GM19023 (cell line): ENCODE data around the gene ZNF592.
A peak's percentile ranks its signal among the peaks of the same experiment; 100 is the strongest.
"Not testable (repeated sequence)": the region's sequence is repeated elsewhere in the genome, so short reads cannot be mapped to it uniquely, and the experiment has no call there.

ENCODE experiments used
- ATAC-seq: cut with Tn5 transposase; IDR thresholded peaks from one replicate; pipeline ENCODE4 v1.9.1; 2021; ENCODE audit warnings: mild to moderate bottlenecking, moderate library complexity; ENCODE audit not compliant: unreplicated experiment

The ZNF592 gene

DNA sequence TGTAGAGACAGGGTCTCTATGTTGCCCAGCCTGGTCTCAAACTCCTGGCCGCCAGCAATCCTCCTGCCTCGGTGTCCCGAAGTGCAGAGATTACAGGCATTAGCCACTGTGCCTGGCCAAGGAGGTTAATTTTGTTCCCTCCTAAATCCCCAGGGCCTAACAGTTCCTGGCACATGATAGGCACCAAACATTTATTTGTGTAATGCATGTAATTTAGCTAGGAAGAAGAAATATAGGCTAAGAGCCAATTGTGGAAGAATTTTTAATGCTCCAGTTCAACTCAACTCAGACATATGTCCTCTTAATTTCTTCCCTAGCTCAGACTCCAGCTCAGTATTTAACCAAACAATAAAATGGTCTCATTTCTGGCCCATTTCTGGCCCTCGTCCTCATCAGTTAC is 7.7 kb upstream of the ZNF592 start:
- no peak for ATAC-seq

DNA sequence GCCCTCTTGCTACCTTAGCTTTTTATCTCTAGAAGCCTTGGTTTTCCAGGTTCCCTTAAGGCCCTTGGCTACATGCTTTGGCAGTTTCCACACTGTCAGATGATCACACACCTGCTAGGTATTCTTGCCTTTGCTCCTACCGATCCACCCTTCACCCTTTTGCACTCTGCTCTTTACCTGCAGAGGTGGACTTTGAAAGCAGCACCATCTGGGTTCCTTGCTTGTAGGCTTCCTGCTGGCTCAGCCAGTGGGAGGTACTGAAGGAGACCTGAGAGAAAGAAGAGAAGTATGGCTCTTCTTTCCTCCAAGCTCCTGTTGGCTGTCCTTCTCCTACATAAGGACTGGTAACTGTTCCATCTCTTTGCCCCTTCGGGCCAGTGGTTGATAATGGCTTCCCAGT is 7.3 kb upstream of the ZNF592 start:
- ATAC-seq, result no peak

DNA sequence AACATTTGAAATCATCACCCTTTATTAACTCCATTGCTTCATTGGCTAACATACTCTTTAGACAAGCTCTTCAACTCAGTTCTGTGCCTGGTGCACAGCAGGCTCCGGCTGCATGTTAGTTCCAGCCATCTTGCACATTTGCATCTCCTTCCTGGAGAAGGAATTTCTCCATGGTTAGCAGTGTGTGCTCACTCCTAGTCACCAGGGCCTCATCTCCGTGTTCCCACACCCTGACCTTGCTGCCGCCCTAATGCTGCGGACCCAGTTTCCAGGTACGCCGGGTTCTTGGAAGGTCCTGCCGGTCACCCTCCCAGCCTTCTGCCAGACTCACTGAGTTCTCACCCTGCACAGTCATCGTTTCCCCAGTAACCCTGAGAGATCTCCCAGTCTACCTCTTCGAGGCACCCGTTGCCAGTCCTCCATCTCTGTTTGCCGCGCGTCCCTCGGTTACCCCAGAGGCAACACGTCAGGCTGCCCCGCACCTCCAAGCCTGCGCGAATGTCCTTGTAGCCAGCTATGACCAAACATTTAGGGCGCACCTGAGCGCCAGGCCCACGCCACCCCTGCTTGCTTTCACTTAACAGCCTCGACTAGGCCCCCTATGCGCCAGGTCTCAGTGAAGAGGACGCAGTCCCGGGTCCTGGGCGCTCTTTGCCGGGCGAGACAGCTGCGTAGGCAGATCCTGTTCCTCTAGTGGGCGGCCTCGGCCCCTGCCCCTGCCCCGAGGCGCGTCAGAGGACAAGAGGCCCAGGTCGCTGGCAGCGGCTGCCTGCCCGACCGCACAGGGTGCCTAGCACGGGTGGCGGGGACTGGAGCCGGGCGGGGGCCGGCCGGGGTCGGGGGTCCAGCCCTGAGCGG is 747 bp upstream of the ZNF592 start:
- peak; percentile 46 for ATAC-seq

DNA sequence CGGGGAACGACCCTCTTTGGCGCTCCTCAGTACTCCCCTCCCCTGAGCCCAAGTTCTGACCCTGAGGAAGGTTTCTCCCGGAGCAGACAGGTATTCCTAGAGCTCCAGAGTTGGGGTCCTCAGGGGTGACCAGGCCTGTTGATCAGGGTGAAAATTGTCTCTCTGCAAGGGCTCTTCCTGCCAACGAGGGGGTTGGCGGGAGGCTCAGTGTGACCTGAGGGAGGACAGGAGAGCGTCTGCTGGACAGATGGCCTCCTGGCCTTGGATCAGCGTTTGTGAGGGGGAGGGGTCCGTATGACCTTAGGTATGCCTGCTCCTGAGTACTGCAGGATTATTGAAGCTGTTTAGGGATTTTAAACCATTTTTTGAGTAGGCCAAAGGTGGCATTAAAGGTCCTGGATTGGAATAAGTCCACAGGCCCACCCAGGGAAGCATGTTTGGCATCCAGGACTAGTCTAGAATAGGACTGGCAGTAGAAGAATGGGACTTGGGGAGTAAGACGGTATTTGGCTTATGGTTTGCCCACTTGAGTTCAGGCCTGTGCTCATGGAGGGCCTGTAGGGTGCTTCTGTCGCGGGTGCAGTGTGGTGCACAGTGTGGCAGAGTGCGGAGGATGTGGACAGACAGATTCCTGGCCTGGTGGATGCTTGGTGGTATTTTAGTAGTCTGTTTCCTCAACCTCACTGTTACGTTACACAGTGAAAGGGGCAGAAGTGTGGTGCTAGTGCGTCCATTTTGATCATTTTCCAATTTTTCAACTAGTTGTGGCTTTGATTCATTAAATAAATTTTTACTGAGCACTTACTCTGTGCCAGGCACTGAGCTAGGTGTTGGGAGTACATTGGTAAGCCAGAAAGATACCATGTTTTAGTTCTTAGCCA is 959 bp downstream of the ZNF592 start:
- ATAC-seq, result no peak

DNA sequence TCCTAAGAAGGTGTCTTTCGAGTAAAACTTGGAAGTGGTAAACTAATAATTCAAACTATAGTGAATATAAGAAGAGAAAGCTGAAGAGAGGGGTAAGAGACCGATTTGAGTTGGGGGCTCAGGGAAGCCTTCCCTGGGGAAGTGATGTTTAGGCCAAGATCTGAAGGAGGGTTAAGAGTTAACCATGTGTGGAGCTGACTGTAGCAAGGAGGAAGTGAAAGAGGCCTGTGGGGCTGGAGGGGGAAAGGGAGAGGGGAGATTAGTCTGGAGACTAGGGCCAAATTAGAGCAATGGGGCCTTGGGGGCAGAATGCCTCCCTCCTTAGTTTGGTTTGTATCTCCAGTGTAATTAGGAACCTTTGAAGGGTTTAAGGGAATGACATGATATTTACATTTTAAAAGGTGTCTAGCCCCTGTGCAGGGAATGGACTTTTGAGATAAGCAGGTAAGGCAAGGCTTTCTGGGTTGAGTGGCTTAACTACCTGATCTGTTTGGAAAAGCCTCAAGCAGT is 2.2 kb downstream of the ZNF592 start:
- no peak for ATAC-seq

DNA sequence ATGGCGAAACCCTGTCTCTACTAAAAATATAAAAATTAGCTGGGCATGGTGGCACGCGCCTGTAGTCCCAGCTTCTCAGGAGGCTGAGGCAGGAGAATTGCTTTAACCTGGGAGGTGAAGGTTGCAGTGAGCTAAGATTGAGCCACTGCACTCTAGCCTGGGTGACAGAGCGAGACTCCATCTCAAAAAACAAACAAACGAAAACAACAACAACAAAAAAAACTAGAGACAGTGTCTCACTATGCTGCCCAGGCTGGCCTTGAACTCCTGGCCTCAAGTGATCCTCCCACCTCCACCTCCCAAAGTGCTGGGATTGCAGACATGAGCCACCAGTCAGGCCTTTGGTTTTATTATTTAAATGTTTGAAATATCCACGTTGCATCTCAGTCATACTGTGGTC is 3.3 kb downstream of the ZNF592 start:
- ATAC-seq, result not testable (repeated sequence)

DNA sequence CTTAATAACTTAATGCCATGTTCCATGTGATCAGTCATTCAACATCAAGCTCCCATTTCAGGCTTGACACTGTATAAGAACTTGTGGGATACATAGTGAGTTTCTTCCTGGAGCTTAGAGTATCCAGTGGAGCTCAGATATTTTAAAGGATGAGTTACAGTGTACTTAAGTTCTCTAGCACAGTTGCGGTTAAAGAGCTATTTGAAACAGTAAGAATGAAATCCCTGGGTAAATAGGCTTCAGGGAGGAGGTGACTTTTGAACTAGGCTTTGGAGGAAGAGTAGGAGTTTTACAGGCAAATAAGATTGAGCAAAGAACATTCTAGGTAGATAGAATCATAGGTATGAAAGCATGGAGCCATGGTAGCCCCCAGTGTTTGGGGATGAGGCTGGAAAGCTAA is 3.8 kb downstream of the ZNF592 start:
- no peak for ATAC-seq

DNA sequence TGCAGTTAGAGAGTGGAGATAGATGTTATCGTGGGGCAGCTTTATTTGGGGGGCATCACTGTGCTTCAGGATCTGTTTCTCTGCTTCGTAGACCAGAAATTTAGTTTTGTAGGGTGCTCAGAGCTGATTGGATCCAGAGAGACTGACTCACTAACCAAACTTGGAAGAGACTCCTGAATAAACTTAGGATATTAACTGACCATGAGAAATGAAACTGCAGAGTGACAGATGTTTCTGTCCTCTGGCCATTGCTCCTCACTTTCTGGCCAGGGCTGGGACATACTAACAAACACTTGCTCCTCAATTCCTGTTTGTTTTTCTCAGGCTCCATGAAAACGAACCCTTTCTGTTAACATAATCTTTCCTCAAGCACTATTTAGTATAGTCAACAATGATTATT is 4.3 kb downstream of the ZNF592 start:
- no peak for ATAC-seq

DNA sequence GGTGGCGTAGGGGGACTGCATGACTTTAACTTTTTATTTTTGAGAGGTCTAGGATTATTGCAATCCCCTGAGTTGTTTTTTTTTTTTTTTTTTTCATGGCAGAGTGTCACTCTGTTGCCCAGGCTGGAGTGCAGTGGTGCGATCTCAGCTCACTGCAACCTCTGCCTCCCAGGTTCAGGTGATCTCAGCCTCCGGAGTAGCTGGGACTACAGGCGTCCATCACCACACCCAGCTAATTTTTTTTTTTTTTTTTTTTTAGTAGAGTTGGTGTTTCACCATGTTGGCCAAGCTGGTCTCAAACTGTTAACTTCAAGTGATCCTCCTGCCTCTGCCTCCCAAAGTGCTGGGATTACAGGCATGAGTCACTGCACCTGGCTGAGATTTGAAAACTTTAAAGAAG is 6.5 kb downstream of the ZNF592 start:
- not testable (repeated sequence) for ATAC-seq

DNA sequence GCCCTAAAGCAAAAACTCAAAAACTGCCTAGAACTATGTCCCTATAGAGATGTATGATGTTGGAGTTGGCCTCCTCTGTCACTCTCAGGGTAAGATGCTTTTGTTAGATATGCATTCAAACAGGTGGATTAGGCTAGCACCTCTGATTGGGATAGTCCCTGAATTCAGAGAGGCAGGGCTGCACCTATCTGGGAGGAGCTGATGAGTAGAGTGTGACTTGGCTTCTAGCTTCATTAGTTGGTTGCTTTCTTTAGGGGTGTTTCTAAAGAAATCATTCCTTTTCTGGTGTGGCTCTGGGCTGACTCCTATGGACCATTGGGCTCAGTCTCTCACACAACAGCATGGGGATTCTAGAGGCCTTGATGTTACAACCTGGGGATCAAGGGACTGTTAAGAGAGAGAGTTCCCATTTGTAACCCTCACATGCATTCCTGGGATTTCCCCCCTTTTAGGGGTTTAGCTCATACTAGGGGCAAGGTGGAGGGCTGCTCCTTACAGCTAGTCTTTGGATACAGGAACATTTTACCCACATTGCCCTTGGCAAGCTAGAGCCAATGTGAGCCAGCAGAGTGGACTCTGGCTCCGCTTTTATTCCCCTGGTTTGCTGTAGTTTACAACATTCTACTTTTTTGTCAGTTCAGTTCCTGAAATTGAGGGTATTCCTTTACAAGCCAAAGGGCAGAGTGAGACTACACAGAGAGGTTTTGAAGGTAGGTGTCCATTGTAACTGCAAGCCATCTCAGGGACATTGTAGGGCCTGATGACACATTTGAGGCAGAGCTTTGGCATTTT is 7.5 kb downstream of the ZNF592 start:
- no peak for ATAC-seq

DNA sequence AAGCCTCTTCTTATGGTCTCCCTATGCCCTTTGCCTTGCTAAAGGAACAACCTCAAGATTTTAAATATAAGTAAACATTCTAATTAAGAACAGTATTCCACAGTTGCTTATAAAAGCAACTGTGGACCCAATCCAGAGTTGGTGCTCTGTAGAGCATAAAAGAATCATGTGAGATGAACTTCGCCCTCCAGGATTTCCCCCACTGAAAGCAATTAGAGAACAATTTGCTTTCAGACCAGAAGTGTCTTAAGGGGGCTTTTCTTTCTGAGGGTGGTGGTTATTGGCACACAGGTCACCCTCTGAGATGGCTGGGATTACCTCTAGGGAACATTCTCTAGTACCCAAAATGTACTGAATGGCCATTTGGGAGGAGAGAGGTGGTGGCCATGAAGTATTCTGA is 10.6 kb downstream of the ZNF592 start:
- ATAC-seq, result no peak

DNA sequence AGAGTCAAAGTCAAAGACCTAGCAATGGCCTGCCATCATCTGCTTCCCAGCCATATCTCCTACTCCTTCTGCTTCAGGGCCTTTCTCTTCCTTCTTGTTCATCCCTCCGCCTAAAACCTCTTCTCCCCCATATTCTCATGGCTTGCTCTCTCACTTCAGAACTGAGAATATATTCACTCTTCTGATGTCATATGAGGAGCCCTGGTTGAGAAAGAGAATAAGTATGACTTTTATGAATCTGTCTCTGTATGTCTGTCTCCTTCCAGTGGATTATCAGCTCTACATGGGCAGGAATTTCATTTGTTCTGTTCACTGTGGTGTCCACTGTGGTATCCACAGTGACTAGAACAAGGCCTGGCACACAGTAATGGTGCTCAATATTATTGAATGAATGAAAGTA is 11.8 kb downstream of the ZNF592 start:
- ATAC-seq, result no peak

DNA sequence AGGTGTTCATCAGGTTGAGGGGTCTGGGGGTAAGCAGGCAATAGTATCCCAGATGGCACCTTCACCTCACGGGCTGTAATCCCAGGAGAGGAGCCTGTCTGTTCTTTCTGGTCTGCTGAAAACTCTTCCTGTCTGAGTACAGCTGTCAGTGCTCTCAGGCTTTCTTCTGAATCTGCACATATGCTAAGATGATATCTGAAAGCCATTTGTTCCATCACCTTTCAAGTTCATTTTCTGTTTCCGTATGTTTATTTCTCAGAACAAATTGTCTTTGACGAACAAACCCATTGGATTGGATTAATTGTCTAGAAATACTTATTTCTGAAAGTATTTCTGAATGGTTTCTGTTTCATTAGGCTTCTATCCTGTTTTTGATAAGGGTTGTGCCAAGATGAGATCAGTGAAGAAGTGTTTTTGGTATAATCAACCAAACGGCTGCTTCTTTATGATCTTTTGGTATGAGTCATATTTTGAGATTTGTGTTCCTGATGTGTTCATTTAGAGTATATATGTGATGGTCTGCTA is 13.3 kb downstream of the ZNF592 start:
- peak; percentile 46 for ATAC-seq

DNA sequence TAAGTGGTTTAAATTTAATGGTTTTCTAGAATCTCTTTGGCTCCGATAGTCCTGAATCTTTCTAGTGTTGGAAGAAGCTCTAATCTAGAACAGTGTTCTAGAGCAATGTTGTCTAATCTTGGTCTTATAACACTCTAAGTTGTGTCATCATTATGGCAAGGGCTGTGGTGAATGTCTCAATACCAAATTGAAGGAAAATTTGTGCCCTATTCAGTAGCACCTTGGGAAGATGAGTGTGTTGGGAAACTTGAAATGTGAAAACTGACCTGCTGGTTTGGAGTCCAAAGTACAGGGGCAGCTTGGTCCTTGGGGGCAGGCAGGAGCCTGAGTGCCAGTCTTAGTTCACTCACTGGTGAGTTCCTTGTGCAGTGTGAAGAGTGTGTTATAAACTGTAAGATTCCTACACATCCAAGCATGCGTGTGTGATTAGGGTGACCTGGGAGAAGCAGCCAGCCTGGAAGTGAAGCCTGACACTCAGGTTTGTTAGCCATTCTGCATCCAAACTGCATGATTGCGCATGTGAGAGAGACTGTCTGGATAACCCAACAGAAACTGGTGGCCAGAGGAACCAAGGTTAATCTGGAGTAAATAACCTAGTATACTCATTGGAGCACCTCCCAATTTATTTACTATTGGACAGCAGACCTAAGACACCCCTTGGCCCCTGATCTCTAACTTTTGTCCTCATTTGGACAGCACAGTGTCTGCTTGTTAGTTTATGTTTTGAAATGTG is 14.6 kb downstream of the ZNF592 start:
- no peak for ATAC-seq

DNA sequence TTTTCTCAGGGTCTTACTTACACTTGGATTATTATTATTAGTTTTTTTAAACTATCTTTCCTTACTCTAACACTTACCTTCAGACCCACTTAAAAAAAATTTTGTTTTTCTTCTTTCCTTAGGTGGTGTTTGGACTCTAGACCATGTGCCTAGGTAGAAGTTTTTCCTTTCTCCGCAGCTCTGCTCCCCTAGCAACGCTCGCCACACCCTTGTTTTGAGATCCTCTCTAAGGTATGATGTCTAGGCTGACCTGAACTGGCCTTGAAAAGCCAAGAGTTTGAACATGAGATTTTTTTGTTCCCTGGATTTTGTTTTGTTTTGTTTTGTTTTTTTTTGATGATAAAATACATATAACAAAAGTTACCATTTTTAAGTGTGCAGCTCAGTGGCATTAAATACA is 16.2 kb downstream of the ZNF592 start:
- ATAC-seq, result no peak

DNA sequence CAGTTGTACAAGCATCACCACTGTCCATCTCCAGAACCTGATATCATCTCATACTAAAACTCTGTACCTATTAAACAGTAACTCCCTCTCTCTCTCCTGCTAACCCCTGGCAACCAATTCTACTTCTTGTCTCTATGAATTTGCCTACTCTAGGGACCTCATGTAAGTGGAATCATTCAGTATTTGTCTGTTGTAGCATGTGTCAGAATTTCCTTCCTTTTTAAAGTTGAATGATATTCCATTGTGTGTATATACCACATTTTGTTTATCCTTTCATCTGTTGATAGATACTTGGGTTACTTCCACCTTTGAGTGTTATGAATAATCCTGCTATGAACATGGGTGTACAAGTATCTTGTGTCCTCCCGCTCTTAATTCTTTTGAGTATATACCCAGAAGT is 16.6 kb downstream of the ZNF592 start:
- ATAC-seq, result no peak

DNA sequence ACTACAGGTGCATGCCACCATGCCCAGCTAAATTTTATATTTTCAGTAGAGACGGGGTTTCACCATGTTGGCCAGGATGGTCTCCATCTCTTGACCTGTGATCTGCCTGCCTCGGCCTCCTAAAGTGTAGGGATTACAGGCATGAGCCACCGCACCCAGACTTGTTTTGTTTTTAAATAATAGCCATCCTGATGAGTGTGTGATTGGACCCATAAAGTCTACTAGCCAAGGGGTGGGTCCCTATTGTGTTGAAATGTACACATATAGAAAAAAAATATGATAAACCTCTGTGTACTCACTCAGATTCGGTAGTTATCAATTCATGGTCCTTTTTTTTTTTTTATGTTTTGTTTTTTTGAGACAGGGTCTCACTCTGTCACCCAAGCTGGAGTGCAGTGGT is 17.3 kb downstream of the ZNF592 start:
- ATAC-seq, result no peak

DNA sequence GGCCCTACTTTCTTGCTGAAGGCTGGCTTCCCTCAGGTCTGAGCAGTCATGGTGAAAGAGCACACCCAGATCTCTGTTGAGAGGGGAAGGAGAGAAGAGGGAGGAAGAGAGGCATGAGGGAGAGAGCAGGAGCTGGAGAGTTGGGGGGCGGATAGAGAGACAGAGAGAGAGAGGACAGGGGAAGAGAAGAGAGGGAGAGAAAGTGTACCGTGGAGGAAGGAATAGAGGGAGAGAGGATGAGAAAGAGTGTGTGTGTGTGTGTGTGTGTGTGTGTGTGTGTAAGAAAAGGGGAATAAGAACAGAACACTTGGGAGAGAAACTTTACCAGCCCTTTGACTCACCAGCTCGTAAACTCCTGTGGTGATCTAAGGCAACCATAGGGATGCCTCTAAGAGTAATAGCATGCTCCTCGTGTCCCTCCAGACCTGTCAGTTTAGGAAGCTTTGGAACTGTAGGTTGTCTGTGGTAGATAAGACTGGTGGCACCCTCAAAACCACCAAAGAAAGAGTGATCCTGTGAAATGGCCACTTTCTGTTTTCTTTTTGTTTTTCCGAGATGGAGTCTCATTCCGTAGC is 18.2 kb downstream of the ZNF592 start:
- ATAC-seq, result no peak

DNA sequence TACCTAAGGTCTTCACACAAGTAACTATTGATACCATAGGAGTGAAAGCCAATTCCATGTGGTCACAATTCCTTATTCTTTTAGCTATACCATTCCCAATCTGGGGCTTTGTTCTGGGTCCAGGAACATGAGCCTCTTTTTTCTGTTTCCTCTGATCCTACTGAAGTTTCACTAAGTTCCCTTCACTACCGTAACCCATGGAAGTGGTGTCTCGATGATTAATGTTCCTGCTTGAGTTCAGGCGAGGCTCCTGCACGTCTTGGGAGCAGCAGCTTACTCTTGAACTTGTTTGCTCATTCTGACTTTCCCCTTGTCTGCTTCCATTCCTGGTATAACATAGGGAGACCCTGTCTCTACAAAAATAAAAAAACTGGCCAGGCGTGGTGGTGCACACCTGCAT is 23.6 kb downstream of the ZNF592 start:
- ATAC-seq, result no peak

DNA sequence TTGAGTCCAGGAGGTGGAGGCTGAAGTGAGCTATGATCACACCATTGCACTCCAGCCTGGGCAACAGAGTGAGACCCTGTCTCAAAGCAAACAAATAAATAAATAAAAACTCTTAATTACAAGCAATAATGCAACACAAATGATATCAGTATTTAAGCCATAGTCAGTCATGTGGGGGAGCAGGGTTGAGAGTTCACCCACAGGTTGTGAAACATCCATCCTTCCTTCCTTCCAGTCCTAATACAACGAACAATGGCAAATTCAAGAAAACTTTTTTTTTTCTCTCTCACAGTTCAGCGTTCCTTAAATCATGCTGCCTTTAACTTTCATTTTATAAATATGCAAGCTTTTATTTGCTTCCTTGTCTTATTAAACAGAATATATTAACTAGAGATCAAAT is 24.1 kb downstream of the ZNF592 start:
- no peak for ATAC-seq
